ENCODE measurements around the gene EZR. TPM values are rescaled to one million over a fixed set of nuclear protein-coding genes. Genes with fewer than 3 reads are reported as not detected.

Gene EZR
- total RNA-seq, 4 donors from 2014 or later, result 27.4 to 94.0 (median 59.3) TPM

- H3K27me3 ChIP-seq, result no peaks in the 10 kb centered on the region
- DNase-seq, result no peak
- no peak for TF ChIP-seq POLR2A (IDR thresholded peaks at IDR 0.05)
- no peak for TF ChIP-seq CTCF (IDR thresholded peaks at IDR 0.05)
- no peaks in the 10 kb centered on the region for H3K4me1 ChIP-seq
- H3K36me3 ChIP-seq, result no peaks in the 10 kb centered on the region
- H3K27ac ChIP-seq, result no peak overlapping the region
- intact Hi-C loops (cut with DNase I; ENCODE audit: low total_unique reads), result no loop called here
- H3K9me3 ChIP-seq, result no peaks in the 10 kb centered on the region
- no peak overlapping the region for H3K4me3 ChIP-seq
Observed at GRCh38 chr6:158717341-158718330, 101.5 kb downstream of the EZR start.

Small RNA genes within 50 kb of the gene (microRNA-seq; reads per million reads assigned to microRNA genes)
- gene MIR3918 (ENCODE audit: borderline microRNAs expressed, borderline replicate concordance), result not detected

Small RNA genes within 50 kb of the gene (small RNA-seq; reads per million reads assigned to genes)
- not detected for gene MIR3918

Other genes with a start within 250 kb of the EZR start
- gene DYNLT1, start 174.6 kb downstream of the EZR start, total RNA-seq, result 100 to 1,000 TPM in 3 of 4 donors, 10 to 100 TPM in 1; 68.2 to 134 (median 114) TPM
- 10 to 100 TPM in 1 of 4 donors, 1 to 10 TPM in 2, under 1 TPM in 1; 0.51 to 12.4 (median 3.3) TPM for gene SYTL3, start 169.3 kb downstream of the EZR start, total RNA-seq
- 1 to 10 TPM; 1.2 to 9.5 (median 6.1) TPM for gene RSPH3, start 180.8 kb upstream of the EZR start, total RNA-seq
- 1 to 10 TPM; 1.7 to 8.5 (median 3.3) TPM for gene TAGAP, start 225.6 kb upstream of the EZR start, total RNA-seq